Vagina (tissue), 2 donors: Measurements from ENCODE around the gene IGDCC3. TPM values are rescaled to one million over a fixed set of nuclear protein-coding genes. Genes with fewer than 3 reads are reported as not detected.
A peak's percentile ranks its signal among the peaks of the same experiment; 100 is the strongest.

Source experiments
- DNase-seq, 2 donors: peaks; one replicate each; pipeline ENCODE4 v3.0.0-alpha.2; 2017; ENCODE audit errors: extremely low spot score in 2 of 2
- H3K27ac ChIP-seq: fragments of 200-600 bp; sonication (generic); one replicate; pipeline ENCODE4 v1.5.1; 2019
- H3K27me3 ChIP-seq: fragments of 200-600 bp; sonication (generic); one replicate; pipeline ENCODE4 v1.5.1; 2019
- H3K36me3 ChIP-seq, 2 donors: fragments of 200-600 bp; sonication (generic); one replicate each; pipeline ENCODE4 v1.5.1; 2017 to 2019
- H3K4me1 ChIP-seq: fragments of 200-600 bp; sonication (generic); one replicate; pipeline ENCODE4 v1.5.1; 2019
- H3K4me3 ChIP-seq, 2 donors: fragments of 200-600 bp; sonication (generic); 1 replicate in 1 of 2; 2 replicates in 1 of 2; pipeline ENCODE4 v1.5.1; 2016 to 2019
- H3K9me3 ChIP-seq: fragments of 200-600 bp; sonication (generic); one replicate; pipeline ENCODE4 v1.5.1; 2019
- CTCF ChIP-seq, 3 experiments: fragments of 450-650 bp in 2 of 3; fragments of 200-600 bp in 1 of 3; sonication (generic) in 1 of 3; IDR thresholded peaks; one replicate each; pipeline ENCODE4 v1.5.1; 2017 to 2019; ENCODE audit warnings: antibody characterized with exemption in 3 of 3, mild to moderate bottlenecking in 2 of 3, moderate library complexity in 2 of 3
- POLR2A ChIP-seq, 2 donors: fragments of 450-650 bp; IDR thresholded peaks; one replicate each; pipeline ENCODE4 v1.6.1; 2017; ENCODE audit warnings: antibody characterized with exemption in 2 of 2, mild to moderate bottlenecking in 2 of 2, moderate library complexity in 2 of 2
- POLR2AphosphoS5 ChIP-seq, 2 donors: sonication (generic); formaldehyde crosslinking; IDR thresholded peaks; one replicate each; pipeline ENCODE4 v1.9.0; 2017; ENCODE audit warnings: antibody characterized with exemption in 2 of 2, mild to moderate bottlenecking in 2 of 2, low read depth in 1 of 2; ENCODE audit not compliant: insufficient read depth in 1 of 2
- intact Hi-C: fragments of 100-400 bp; cut with DNase I; formaldehyde crosslinking; loops from one replicate; pipeline ENCODE4 v1.15.1; 2023
- total RNA-seq: library from RNA; depleted of rRNA; stranded (reverse); fragments of >200 nt; gene quantifications from one replicate; pipeline ENCODE4 v1.2.3, GENCODE V29; 2016

IGDCC3 gene
- total RNA-seq, 1 donor from 2014 or later: 0.49 TPM

GRCh38 chr15:65318870-65319356 is 58.9 kb downstream of the IGDCC3 start:
- Histone ChIP-seq H3K27ac (no peak overlapping the region), H3K4me3 (no peak overlapping the region), H3K36me3 (no peaks in the 10 kb centered on the region), H3K9me3 (no peaks in the 10 kb centered on the region), H3K4me1 (no peaks in the 10 kb centered on the region), H3K27me3 (no peaks in the 10 kb centered on the region)
- TF ChIP-seq CTCF (IDR thresholded peaks at IDR 0.05) (peak; percentile 76 to 95 (median 93)), POLR2A (IDR thresholded peaks at IDR 0.05) (no peak), POLR2AphosphoS5 (IDR thresholded peaks at IDR 0.05; ENCODE audit: insufficient read depth in 1 of 2, low read depth in 1 of 2) (peak; percentile 18 to 32)
- no peak for DNase-seq
- intact Hi-C loops: loop anchor here (5.0 kb wide), 1 partner anchor 68 kb away; no protein-coding TSS in a partner anchor

- Histone ChIP-seq H3K27ac (no peak overlapping the region), H3K9me3 (no peaks in the 10 kb centered on the region), H3K36me3 (no peaks in the 10 kb centered on the region), H3K4me3 (no peak overlapping the region), H3K4me1 (peaks cover 10% of the 10 kb centered on the region), H3K27me3 (no peaks in the 10 kb centered on the region)
- intact Hi-C loops: no loop called here
- TF ChIP-seq POLR2A (IDR thresholded peaks at IDR 0.05) (no peak), CTCF (IDR thresholded peaks at IDR 0.05) (no peak), POLR2AphosphoS5 (IDR thresholded peaks at IDR 0.05; ENCODE audit: insufficient read depth in 1 of 2, low read depth in 1 of 2) (no peak)
- no peak for DNase-seq
Measured at GRCh38 chr15:65312400-65312916, 65.3 kb downstream of the IGDCC3 start.

DNA sequence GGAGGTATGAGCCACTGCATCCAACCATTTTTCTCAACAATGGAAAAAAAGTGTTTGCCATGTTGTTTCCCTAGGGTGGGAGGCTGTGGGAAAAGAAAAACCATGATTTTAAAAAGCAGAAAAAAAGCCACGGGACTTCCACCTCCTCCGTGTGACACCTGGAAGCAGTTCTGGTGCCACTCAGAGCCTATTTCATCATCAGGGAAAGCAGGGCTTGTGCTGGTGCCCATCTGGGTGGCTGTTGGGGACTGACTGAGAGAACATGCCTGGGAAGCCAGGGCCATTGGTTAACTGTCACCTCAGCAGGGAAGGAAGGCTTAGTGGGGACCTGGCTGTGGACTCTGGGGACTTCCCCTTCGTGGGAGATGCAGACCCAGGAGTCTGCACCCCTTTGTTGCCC is 66.0 kb downstream of the IGDCC3 start:
- H3K4me1 ChIP-seq: peaks cover 10% of the 10 kb centered on the region
- H3K27me3 ChIP-seq: no peaks in the 10 kb centered on the region
- DNase-seq: no peak
- no peaks in the 10 kb centered on the region for H3K36me3 ChIP-seq
- intact Hi-C loops: no loop called here
- H3K9me3 ChIP-seq: no peaks in the 10 kb centered on the region
- H3K27ac ChIP-seq: no peak overlapping the region
- H3K4me3 ChIP-seq: no peak overlapping the region
- TF ChIP-seq CTCF (IDR thresholded peaks at IDR 0.05) (no peak), POLR2A (IDR thresholded peaks at IDR 0.05) (no peak), POLR2AphosphoS5 (IDR thresholded peaks at IDR 0.05; ENCODE audit: insufficient read depth in 1 of 2, low read depth in 1 of 2) (no peak)

- Histone ChIP-seq H3K4me3 (no peak overlapping the region), H3K27ac (peak overlapping the region; percentile 49), H3K27me3 (no peaks in the 10 kb centered on the region), H3K9me3 (no peaks in the 10 kb centered on the region), H3K4me1 (peaks cover 10% of the 10 kb centered on the region), H3K36me3 (no peaks in the 10 kb centered on the region)
- intact Hi-C loops: no loop called here
- DNase-seq: no peak
- TF ChIP-seq POLR2A (IDR thresholded peaks at IDR 0.05) (no peak), CTCF (IDR thresholded peaks at IDR 0.05) (no peak), POLR2AphosphoS5 (IDR thresholded peaks at IDR 0.05; ENCODE audit: insufficient read depth in 1 of 2, low read depth in 1 of 2) (no peak)
Measured at GRCh38 chr15:65310431-65311137, 67.2 kb downstream of the IGDCC3 start.

GRCh38 chr15:65309882-65310418 is 67.9 kb downstream of the IGDCC3 start:
- TF ChIP-seq POLR2A (IDR thresholded peaks at IDR 0.05) (no peak), CTCF (IDR thresholded peaks at IDR 0.05) (no peak), POLR2AphosphoS5 (IDR thresholded peaks at IDR 0.05; ENCODE audit: insufficient read depth in 1 of 2, low read depth in 1 of 2) (no peak)
- Histone ChIP-seq H3K27ac (peak overlapping the region; percentile 49), H3K4me1 (peaks cover 15% of the 10 kb centered on the region), H3K4me3 (no peak overlapping the region), H3K9me3 (no peaks in the 10 kb centered on the region), H3K36me3 (no peaks in the 10 kb centered on the region), H3K27me3 (no peaks in the 10 kb centered on the region)
- intact Hi-C loops: no loop called here
- DNase-seq: no peak
